Neural progenitor cell (in vitro differentiated cells): ENCODE results near the gene C15orf39.

ENCODE experiments used
- EZH2 ChIP-seq: fragments of 200-600 bp; sonication (generic); IDR thresholded peaks from 2 replicates; pipeline ENCODE4 v1.6.1; 2017; ENCODE audit warnings: antibody characterized with exemption, mild to moderate bottlenecking, moderate library complexity
- TF ChIP-seq, protein P1 (sequence below): fragments of 200-600 bp; sonication (generic); IDR thresholded peaks from 2 replicates; pipeline ENCODE4 v1.5.1; 2017; ENCODE audit warnings: antibody characterized with exemption, mild to moderate bottlenecking

DNA sequence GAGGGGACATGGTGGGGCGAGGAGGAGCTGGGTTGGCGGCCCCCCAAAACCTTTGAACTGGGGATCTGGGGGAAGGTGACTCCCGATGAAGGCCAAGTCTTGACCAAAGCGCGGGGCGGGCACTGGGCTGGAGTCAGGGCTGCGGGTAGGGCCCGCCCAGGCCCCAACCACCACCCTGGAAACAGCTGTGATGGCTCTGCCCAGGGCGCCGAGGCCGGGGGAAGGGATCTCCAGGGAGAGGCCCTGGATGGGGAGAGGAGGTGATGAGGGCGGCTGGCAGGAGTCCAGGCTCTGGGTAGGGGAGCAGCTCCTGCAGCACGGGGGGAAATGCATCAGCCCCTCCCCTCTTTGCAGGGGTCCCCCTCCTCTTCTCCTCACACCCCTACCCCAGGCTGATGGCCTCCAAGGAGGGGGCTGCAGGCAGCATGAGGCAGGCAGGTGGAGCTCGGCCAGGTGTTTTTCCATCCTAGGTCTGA, 5.9 kb upstream of the C15orf39 start:
- TF ChIP-seq EZH2: no peak
- TF ChIP-seq, protein P1, sequence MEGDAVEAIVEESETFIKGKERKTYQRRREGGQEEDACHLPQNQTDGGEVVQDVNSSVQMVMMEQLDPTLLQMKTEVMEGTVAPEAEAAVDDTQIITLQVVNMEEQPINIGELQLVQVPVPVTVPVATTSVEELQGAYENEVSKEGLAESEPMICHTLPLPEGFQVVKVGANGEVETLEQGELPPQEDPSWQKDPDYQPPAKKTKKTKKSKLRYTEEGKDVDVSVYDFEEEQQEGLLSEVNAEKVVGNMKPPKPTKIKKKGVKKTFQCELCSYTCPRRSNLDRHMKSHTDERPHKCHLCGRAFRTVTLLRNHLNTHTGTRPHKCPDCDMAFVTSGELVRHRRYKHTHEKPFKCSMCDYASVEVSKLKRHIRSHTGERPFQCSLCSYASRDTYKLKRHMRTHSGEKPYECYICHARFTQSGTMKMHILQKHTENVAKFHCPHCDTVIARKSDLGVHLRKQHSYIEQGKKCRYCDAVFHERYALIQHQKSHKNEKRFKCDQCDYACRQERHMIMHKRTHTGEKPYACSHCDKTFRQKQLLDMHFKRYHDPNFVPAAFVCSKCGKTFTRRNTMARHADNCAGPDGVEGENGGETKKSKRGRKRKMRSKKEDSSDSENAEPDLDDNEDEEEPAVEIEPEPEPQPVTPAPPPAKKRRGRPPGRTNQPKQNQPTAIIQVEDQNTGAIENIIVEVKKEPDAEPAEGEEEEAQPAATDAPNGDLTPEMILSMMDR: no peak
